Upper lobe of left lung (tissue), 4 donors: ENCODE data around the gene ANAPC13.

ENCODE experiments used
- EP300 ChIP-seq, 4 donors: sonication (generic); formaldehyde crosslinking; IDR thresholded peaks; one replicate each; pipeline ENCODE4 v1.5.1; 2017; ENCODE audit warnings: antibody characterized with exemption in 4 of 4, control low read depth in 2 of 4
- POLR2A ChIP-seq, 4 donors: fragments of 450-650 bp; IDR thresholded peaks; one replicate each; pipeline ENCODE4 v1.5.1; 2016 to 2017; ENCODE audit warnings: antibody characterized with exemption in 4 of 4, mild to moderate bottlenecking in 2 of 4

- TF ChIP-seq EP300 (IDR thresholded peaks at IDR 0.05) (no peak), POLR2A (IDR thresholded peaks at IDR 0.05) (no peak)
These were observed 48.5 kb downstream of the ANAPC13 start for GRCh38 chr3:134437211-134437752.
